ENCODE measurements around the gene IL22RA2.
"Not testable (repeated sequence)": the region's sequence is repeated elsewhere in the genome, so short reads cannot be mapped to it uniquely, and the experiment has no call there.

Gene IL22RA2

DNA sequence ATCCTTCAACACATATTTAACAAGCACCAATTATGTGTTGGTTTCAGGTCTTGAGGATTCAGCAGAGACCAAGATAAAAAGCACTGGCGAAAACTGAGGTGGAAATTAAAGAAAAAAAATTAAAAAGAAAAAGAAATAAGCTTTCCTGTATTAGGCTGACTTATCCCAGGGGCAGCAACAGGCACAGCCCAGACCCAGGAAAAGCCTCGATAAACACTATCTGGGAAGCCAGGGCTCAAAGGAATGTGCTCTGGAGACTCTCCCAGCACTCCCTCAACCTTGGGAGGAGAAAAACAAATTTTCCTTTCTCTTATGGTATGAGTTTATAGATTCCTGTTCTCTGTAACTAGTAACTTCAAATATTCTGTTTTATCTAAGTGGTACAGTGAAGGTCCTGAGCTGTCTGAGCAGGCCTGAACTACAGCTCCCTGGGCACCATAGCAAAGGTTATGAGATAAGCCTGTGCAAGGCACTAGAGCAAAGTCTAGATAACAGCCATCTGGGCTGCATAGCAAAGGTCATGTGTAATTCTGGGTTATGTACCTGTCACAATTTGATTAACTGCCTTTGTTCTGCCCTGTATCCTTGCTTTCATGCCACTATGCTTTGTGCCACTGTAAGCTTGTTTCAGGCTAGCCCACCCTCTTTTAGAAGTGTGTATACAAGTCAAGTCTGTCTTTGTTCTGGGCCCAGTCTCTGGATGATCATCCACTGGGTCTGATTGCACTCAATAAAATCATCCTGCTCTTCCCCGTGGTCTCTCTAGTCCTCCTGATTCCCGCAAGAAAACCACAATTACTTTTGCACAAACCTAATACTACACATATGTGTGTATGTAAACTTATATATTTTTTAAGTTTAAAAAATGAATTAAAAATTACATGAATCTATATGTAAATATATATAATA is 54.0 kb downstream of the IL22RA2 start:
- DNase-seq, result peak; percentile 9

DNA sequence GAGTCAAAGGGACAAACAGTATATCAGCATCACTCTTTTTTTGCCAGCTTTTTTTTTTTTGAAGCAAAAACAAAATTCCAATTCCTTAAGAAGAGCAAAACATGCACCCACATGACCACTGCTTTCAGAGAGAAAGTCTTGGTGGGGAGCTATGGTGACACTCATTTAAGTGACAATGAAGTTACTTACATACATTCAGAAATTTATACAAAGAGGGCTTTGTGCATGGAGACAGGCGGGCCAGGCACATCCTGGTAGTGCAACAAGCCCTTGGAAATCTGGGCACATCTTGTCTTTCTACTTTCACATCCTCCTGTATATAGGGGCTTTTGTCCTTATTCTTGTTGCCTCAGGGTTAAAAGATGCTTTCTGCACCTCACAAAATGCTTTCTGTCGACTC is 55.9 kb downstream of the IL22RA2 start:
- DNase-seq, result no peak

DNA sequence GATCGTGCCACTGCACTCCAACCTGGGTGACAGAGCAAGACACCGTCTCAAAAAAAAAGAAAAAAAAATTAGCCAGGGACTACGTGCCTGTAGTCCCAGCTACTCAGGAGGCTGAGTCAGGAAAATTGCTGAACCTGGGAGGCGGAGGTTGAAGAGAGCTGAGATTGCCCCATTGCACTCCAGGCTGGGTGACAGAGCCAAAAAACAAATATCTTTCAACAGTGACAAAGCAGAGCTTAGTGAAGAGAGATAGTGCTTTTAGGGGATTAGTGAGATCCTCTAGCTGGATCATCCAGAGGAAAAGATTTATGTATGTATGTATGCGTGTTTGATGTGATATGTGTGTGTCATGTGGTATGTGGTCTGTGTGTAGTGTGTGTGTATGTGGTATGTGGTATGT is 56.6 kb downstream of the IL22RA2 start:
- DNase-seq, result no peak

DNA sequence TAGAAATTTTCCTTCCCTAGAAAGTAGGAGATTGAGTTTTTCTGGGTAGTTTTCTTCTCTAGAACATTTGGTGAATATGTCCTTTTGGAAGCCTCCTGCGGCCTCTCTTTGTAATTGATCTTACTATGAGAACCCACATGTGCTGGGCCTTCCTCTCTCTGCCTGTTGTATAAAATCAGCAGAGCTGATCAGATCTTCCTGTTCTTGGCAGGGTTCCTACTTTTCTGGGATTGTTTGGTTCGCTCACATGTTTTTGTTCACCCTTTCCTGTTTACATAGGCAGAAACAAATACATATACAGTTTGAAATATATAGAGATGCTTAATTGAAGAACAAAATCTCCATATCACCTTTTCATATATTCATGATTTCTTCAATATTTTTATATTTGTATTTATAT is 57.8 kb downstream of the IL22RA2 start:
- DNase-seq, result no peak

DNA sequence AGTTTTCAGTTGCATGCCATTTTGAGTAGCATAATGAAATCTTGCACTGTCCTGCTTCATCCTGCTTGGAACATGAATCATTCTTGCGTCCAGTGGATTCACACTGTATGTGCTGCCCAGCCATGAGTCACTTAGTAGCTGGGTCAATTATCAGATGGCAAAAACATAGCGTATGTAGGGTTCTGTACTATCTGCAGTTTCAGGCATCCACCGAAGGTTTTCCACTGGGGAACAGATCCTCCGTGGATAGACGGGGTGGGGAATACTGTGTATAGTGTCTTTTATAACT is 61.4 kb downstream of the IL22RA2 start:
- no peak for DNase-seq

DNA sequence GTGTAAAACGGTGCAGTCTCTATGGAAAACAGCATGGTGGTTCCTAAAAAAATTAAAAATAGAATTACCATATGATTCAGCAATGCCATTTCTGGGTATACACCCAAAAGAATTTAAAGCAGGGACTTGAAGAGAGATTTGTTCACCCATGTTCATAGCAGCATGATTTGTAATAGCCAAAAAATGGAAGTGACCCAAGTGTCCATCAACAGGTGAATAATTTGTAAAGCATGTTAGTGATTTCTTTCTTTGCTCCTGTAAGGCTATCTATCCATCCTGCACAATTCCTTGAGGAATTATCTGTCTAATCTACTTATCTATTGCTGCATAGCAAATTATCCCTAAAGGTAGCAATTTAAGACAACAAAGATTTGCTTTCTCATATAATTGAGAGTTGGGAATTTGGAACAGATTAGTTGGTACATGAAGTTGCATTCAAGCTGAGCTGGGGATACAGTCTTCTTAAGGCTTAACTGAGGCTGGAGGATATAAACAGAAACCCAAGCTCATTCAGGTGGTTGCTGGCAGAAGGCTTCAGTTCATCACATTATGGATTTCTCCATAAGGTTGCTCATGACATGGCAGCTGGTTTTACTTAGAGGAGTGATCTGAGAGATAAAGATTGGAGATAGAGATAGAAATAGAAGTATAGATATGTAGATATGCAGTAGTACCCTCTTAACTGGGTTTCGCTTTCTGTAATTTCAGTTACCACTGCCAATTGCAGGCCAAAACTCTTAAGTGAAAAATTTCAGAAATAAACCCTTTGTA is 62.0 kb downstream of the IL22RA2 start:
- DNase-seq, result no peak

DNA sequence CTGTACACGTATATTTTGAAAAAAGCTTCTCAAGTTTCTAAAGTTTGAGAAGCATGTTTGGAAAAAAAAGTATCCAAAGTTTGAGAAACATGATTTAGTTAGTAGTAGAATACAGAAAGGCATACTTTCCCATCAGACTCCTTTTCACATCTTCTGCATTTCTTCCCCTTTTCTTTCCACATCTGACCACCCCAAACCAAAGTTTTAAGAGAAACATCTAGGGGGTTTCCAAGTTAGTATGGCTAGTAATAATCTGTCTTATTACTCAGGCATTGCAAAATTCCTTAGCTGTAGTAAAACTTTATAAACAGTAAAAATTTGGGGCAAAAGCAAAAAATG is 65.7 kb downstream of the IL22RA2 start:
- DNase-seq, result no peak

DNA sequence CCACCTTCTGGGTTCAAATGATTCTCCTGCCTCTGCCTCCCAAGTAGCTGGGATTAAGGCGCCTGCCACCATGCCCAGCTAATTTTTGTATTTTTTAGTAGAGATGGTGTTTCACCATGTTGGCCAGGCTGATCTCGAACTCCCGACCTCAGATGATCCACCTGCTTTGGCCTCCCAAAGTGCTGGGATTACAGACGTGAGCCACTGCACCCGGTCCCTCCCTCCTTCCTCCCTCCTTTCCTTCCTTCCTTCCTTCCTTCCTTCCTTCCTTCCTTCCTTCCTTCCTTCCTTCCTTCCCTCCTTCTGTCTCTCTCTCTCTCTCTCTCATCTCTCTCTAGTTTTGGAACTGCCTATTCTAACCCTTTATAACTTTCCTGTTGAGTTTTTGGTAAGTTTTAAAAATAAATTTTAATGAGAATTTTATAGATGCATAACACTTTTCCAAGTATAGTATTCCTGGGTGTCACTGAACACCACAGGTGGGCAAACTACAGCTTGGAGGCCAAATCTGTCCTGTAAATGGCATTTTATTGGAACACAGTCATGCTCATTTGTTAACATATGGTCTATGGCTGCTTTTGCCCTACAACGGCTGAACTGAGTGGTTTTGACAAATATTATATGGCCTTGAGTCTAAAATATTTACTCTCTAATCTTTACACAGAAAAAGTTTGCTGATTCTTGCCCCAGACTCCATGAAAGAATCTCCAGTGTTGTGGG is 66.2 kb downstream of the IL22RA2 start:
- DNase-seq, result not testable (repeated sequence)

DNA sequence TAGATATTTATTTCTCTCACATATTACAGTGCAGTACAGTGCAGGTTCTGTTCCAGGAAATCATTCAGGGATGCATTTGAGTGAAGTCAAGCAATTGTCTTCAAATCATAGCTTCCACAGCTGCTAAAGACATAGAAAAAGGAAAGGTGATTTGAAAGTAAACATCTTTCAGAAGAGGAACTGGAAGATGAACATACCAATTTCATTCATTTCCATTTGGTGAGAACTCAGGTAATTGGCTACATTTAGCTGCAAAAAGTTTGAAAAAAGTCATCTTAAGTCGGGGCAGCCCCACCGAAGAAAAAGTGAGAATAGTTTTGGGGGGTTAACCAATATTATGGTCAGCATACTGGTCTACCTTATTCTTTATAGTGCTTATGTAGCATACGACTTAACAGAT is 67.3 kb downstream of the IL22RA2 start:
- no peak for DNase-seq

DNA sequence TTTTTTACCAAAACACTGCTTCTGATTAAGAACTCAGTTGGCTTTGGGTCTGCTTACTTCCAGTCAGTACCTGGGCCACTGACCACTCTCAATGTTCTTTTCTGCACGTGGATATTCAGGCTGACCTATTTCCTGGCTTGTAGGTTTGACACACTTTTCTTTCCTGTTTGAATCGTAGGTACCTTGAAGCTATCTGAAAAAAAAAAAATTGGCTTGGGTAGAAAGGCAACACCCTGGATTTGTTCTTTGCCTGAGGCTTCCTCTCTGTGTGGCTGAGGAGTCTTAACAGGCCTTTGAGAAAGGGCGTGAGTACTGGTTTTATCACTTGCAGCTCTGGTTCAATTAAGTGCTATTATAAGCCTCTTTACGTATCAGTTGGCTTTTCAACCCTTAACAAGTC is 68.1 kb downstream of the IL22RA2 start:
- DNase-seq, result no peak

DNA sequence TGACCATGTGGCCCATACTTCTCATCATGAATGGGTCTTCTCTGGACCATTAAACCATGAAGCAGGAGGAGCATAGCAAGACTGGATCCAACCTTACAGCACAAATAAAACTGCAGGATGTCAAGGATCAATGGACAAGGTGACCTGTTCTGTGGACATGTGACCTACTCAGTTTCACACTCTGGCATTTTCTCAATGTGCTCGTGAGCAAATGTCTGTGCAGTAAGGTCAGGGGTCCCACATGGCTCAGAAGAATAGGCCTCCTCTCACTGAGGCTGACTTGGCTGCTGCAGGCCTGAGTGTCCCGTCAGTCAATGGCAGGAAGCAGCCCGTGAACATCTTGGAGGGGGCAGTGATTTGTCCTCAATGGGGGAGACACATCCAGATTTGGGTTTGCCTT is 68.5 kb downstream of the IL22RA2 start:
- no peak for DNase-seq

DNA sequence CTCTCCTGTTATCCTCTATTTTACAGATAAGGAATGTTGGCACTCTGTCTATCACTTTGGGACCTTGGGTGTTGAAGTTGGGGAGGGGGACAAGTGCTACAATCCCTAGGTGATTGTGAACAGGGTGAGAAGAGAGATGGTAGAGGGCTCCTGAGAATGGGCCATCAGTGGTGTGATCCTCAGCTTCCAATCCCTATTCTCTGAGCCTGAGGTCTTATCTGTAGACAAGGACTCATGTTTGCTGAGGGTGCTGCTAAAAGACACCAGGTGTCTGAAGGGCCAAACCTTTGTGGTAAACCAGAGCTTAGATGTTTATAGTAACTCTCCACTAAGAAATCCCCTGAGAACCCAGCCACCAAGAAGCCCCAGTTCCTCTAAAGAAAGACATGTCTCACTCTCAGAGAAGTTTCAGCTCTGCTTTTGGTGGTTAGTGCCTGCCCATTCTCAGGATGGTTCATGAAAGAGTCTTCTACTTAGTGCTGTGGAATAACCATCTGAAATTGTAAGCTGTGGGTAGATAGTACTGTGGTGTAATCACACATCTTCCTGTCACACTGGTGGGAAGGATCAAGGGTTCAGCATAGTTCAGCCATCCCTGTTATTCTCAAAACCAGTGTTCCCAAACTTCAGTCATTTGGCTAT is 70.5 kb downstream of the IL22RA2 start:
- no peak for DNase-seq

DNA sequence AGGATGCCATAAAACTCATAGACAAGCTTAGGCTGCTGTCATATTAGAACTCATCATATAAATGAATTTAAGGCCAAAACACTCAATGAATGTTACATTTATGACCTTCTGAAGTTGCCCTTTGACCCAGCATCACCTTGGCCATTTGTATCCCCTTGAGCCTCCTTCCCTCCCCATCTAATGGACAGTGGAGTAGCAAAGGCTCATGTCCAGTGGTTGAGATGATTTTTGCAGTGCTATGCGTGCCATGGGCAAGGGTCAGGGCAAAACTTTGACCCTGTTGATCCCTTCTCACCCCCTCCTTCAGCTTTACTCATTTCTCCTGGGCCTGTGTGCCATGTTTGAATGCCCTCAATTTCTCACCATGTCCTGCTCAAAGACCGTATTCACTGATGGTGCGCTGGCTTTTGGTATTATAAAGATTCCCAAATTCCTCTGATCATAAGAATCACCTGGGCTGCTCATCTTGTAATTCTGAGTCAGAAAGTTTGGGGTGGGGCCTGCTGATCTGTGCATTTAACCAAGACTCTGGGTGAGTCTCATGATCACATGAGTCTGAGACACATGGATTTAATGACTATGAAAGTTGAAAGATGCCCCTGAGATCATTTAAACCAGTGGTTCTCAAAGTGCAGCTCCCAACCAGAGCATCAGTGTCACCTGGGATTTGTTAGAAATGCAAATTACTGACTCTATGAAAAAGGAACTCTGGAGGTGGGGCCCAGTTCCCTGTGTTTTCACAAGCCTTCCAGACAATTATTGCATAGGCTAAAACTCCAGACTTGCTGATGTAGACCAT is 71.2 kb downstream of the IL22RA2 start:
- DNase-seq, result no peak

DNA sequence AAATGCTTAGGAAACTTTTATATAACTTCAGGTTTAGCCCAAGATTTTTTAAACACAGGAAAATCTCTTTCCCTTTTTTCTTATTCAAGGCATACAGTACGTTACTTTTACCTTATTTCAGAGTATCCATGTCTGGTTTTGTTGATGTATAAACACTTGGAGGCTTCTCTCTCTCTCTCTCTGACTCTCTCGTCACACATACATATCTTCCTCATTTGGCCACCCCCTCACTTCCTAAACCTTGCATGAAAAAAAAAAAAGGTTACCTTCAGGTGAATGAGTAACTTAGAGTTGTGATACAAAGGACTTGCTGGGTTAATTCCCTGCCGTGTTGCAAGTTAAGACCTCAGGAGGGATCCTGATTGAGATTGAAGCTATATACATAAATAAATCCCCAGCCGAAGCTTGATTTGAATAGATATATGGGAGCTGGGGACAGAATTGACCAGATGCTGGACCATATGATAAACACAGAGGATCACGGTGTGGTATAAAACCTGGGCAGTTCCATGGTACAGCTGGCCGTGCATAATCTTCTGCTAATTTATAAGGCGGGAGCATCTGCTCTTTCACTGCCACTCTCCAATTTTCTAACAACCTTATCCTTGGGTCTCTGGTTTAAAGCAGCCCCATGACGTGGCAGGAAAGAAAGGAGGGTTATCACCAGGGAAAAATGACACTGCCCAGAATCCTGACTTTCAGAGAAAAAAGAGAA is 73.6 kb downstream of the IL22RA2 start:
- DNase-seq, result no peak

DNA sequence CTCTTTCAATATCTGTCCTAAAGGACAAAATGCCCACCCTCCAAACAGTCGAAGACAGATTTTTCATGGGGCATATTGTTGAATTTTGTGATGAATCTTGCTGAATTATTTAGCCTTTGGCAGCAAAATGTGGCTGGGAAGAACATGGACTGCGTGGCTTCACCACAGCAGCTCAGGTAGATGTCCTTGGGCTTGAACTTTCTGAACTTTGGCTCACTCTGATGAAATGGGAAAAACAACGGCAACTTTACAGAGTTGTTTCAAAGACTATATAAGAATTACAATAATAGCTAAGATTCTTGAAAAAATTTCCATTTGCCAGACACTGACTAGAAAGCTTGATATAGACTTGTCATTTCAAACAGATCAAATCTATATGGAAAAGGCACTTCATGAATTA is 75.9 kb downstream of the IL22RA2 start:
- DNase-seq, result no peak

DNA sequence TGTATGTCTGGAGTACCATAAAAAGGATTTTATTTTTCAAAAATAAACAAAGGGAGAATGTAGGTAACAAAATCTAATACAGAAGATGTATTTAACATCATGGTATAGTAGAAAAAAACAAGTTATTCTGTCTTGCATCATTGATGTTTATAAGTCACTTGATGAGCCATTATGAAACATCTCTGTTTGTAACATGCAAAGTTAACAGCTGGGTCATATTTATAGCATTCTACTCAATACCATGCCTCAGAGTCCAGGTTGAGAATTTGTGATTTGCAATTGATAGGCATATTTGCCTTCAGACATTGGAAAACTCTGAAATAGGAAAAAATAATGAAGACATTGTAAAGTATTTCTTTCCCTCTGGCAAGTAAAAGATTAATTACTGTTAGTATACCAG is 76.4 kb downstream of the IL22RA2 start:
- no peak for DNase-seq

DNA sequence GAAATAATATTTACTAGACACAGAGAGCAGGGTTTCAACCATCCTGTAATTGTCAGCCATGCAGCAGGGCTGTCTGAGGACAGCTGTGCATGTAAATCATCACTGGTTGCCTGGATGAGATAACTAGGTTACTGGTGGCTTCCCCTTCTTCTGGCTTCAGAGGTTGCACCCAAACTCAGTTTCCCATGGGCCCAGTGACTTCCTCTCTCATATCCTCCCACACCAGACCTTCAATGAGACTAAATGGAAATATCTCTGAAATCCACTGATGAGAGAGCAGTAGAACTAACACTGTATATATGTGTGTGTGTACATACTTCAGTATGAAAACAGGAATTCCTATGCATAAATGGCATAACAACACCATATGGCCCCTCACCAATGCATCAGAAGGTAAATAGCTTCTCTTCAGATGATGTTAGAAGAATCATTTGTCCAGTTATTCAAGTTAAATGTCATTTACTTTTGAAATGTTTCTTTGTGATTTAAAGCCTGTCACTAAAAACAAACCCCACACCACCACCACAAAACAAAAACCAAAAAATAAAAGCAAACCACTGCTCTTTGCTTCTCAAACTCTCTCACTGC is 77.7 kb downstream of the IL22RA2 start:
- DNase-seq, result no peak

DNA sequence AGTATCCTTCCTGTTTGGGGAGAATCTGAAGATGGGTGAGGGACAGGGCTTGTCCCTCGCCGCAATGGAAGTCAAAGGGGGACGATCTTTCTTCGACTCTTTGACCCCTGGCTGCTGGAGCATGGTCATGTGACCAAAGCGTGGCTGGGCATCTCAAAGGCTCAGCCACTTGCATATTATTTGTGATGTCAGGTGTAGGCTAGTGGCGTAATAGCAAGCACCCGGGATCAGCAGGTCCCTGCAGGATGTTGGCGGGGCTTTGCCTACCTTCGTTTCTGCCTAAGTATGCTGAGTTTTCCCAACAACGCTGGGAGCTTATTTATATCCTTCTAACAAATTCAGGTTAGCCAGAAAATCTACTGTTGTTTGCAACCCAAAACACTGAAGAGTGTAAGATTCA is 78.4 kb downstream of the IL22RA2 start:
- DNase-seq, result no peak

DNA sequence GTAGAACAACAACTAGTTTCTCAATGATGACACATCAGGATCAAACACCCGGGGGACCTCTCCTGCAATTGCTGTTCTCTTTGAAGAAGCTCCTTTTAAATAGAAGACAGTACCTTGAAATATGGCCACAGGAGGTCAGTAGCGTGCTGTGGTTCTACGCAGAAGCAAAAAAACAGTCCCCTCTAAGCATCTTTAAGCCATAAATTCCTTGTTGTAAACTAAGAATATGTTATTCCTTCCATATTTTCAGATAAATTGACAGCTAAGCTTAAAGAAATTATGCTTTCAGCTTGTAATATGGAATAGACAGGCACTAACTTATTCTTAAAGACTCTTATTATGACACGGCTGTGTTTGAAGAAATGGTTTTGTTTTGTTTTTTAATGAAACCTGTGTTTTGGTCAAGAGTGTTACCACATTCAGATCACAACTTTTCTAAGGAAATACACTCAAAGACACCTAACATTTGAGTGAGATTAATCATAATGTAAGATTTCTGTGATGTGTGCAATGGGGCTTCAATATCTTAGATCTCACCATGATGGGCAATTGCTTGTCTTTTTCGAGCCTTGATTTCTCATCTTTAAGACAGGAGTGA is 78.9 kb downstream of the IL22RA2 start:
- DNase-seq, result peak; percentile 51
